Measurements from ENCODE around the gene TXNDC12.

TXNDC12 gene

GRCh38 chr1:52002038-52002917, 52.7 kb downstream of the TXNDC12 start:
- no peak overlapping the region for H3K4me3 ChIP-seq (ENCODE audit: low read depth, low read length)
- H3K36me3 ChIP-seq: no peaks in the 10 kb centered on the region
- peak; percentile 76 for TF ChIP-seq CTCF (IDR thresholded peaks at IDR 0.05; ENCODE audit: low read depth, low read length)
- no peak overlapping the region for H3K27ac ChIP-seq
- no peaks in the 10 kb centered on the region for H3K9me3 ChIP-seq (ENCODE audit: severe bottlenecking)
- H3K27me3 ChIP-seq (ENCODE audit: insufficient read depth, low read depth, severe bottlenecking): no peaks in the 10 kb centered on the region
- peak; percentile 71 for DNase-seq

- Histone ChIP-seq H3K27me3 (ENCODE audit: insufficient read depth, low read depth, severe bottlenecking) (no peaks in the 10 kb centered on the region), H3K9me3 (ENCODE audit: severe bottlenecking) (no peaks in the 10 kb centered on the region)
- no peak for TF ChIP-seq CTCF (IDR thresholded peaks at IDR 0.05; ENCODE audit: low read depth, low read length)
These were observed 56.3 kb downstream of the TXNDC12 start for GRCh38 chr1:51998701-51999100.

GRCh38 chr1:51997974-51998382, 57.0 kb downstream of the TXNDC12 start:
- Histone ChIP-seq H3K27ac (peak overlapping the region; percentile 76), H3K4me3 (ENCODE audit: low read depth, low read length) (peak overlapping the region; percentile 38), H3K36me3 (no peaks in the 10 kb centered on the region), H3K9me3 (ENCODE audit: severe bottlenecking) (no peaks in the 10 kb centered on the region), H3K27me3 (ENCODE audit: insufficient read depth, low read depth, severe bottlenecking) (no peaks in the 10 kb centered on the region)
- peak; percentile 91 for DNase-seq
- TF ChIP-seq CTCF (IDR thresholded peaks at IDR 0.05; ENCODE audit: low read depth, low read length): no peak

More at GRCh38 chr1:51998701-51999100, 56.3 kb downstream of the TXNDC12 start:
- H3K4me3 ChIP-seq (ENCODE audit: low read depth, low read length): no peak overlapping the region
- H3K27ac ChIP-seq: peak overlapping the region; percentile 76
- no peak for DNase-seq
- H3K36me3 ChIP-seq: no peaks in the 10 kb centered on the region

GRCh38 chr1:51990478-51990965, 64.5 kb downstream of the TXNDC12 start, which contains the start of gene RAB3B:
Gene RAB3B, minus strand, starts transcription at chr1:51990700. Its CDS starts 13,583 bp downstream, at chr1:51977117.
- no peaks in the 10 kb centered on the region for H3K9me3 ChIP-seq (ENCODE audit: severe bottlenecking)
- H3K4me3 ChIP-seq (ENCODE audit: low read depth, low read length): peak within 1 kb of the TSS; percentile 53
- peaks cover 10% of the 10 kb centered on the region; the same call in 1 of the 2 replicates for H3K36me3 ChIP-seq
- TF ChIP-seq CTCF (IDR thresholded peaks at IDR 0.05; ENCODE audit: low read depth, low read length): no peak
- H3K27ac ChIP-seq: peak within 1 kb of the TSS; percentile 72
- no peaks in the 10 kb centered on the region for H3K27me3 ChIP-seq (ENCODE audit: insufficient read depth, low read depth, severe bottlenecking)
- peak; percentile 94 for DNase-seq

GRCh38 chr1:51989582-51990477, 65.2 kb downstream of the TXNDC12 start:
- H3K27me3 ChIP-seq (ENCODE audit: insufficient read depth, low read depth, severe bottlenecking): no peaks in the 10 kb centered on the region
- TF ChIP-seq CTCF (IDR thresholded peaks at IDR 0.05; ENCODE audit: low read depth, low read length): no peak
- H3K27ac ChIP-seq: peak overlapping the region; percentile 72
- no peaks in the 10 kb centered on the region for H3K9me3 ChIP-seq (ENCODE audit: severe bottlenecking)
- H3K4me3 ChIP-seq (ENCODE audit: low read depth, low read length): peak overlapping the region; percentile 53
- peaks cover 10% of the 10 kb centered on the region; the same call in 1 of the 2 replicates for H3K36me3 ChIP-seq
- DNase-seq: no peak

All from WERI-Rb-1 (cell line).